HL-60/S4 treated with retinoic acid at 250 ng/mL for 4 days and 3 days (cell line): Measurements from ENCODE around the gene CYP27B1.
"Not testable (repeated sequence)": the region's sequence is repeated elsewhere in the genome, so short reads cannot be mapped to it uniquely, and the experiment has no call there.

Experiments
- in situ Hi-C: fragments of 300-500 bp; cut with MboI; formaldehyde crosslinking; loops from 2 replicates; pipeline ENCODE4 v1.7.0; 2022; ENCODE audit warnings: low sequenced_read_pairs

The CYP27B1 gene

DNA sequence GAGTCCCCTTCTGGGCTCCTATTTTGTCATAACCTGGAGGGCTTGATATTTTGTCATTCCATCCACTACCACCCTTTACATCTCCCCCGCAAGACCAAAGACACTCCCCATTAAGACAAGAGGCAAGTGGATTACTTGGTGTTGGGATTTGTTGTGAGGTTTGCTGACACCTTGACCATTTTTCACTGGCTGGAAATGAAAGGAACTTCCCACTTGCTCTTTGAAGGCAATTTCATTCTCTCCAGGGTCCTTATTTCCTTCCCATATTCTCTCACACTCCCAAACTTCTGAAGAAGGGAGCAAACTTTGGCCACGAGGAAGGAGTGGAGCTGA is 43.3 kb downstream of the CYP27B1 start:
- in situ Hi-C loops: no loop called here

DNA sequence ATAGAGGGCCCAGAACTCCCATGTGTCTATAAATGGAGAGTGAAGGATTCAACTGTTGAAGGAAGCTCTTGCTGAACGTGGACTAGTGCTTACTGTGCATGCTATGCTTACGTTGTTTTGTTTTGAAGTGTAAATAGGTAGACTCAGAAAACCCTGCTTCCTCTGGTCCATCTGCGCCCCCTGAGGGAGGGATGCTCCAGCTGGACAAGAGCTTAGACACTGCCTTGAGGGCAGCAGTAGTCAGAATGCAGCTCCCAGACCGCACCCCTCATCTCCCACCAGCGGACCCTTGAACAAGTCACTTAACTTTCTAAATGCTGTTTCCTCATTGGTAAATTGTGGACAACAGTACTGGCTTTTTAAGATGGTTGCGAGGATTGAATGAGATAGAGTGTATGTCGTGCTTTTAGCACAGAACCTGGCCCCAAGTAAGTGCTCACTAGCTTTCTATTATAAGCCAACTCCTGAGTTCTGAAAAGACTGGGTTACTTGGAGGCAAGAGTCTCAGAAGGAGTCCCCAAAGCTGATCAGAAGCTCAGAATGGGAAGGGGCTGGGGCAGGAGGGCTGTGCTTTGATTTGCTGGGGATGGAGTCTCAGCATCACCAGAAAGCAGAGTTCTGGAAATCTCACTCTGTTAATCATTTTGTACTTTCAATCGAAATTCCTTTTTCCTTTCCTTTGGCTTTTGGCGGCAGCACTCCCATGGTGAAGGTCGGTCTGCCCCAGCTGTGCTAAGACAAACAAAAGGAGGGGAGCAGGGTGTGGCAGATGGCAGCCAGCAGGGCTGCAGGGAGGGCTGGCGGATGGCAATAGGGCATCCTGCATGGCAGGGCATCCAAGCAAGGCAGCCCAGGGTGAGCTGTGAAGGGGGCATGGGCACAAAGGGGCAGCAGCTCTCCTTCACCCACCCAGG is 43.9 kb downstream of the CYP27B1 start:
- in situ Hi-C loops: no loop called here

DNA sequence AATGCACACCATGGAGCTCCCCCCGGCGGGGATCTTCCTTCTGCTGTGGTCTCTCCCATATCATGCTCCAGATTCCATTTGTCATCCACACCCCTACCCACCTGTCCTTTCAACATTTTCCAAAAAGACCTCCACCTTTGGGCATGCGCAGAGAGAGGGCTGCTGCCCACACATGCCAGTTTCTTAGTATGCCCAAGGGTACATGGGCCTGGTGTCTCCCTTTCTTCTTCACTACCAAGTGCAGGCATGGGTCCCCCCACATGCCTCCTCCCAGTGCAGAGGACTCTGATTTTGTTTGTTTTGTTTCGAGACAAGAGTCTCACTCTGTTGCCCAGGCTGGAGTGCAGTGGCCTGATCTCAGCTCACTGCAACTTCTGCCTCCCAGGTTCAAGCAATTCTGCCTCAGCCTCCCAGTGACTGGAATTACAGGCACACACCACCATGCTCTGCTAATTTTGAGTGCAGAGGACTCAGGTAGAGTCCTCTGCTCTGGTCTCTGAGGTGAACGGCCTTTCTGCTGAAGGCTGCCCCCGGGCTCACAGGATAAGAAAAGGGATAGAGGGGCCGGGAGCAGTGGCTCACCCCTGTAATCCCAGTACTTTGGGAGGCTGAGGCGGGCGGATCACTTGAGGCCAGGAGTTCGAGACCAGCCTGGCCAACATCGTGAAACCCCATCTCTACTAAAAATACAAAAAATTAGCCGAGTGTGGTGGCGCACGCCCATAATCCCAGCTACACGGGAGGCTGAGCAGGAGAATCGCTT is 44.9 kb downstream of the CYP27B1 start:
- in situ Hi-C loops: not testable (repeated sequence)

DNA sequence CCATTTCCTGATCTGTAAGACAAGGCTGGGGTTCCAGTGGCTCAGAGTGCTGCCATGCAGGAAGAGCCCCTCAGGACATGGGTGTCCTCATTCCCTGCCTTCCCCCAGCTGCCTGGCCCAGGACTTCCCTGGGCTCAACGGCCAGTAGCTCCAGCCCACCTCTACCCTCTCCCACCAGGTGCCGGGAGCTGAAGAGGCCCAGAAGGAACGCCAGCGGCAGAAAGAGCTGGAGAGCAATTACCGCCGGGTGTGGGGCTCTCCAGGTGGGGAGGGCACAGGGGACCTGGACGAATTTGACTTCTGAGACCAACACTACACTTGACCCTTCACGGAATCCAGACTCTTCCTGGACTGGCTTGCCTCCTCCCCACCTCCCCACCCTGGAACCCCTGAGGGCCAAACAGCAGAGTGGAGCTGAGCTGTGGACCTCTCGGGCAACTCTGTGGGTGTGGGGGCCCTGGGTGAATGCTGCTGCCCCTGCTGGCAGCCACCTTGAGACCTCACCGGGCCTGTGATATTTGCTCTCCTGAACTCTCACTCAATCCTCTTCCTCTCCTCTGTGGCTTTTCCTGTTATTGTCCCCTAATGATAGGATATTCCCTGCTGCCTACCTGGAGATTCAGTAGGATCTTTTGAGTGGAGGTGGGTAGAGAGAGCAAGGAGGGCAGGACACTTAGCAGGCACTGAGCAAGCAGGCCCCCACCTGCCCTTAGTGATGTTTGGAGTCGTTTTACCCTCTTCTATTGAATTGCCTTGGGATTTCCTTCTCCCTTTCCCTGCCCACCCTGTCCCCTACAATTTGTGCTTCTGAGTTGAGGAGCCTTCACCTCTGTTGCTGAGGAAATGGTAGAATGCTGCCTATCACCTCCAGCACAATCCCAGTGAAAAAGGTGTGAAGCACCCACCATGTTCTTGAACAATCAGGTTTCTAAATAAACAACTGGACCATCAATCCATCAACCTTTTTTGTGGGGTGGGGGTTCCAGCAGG is 46.0 kb downstream of the CYP27B1 start:
- in situ Hi-C loops: no loop called here

DNA sequence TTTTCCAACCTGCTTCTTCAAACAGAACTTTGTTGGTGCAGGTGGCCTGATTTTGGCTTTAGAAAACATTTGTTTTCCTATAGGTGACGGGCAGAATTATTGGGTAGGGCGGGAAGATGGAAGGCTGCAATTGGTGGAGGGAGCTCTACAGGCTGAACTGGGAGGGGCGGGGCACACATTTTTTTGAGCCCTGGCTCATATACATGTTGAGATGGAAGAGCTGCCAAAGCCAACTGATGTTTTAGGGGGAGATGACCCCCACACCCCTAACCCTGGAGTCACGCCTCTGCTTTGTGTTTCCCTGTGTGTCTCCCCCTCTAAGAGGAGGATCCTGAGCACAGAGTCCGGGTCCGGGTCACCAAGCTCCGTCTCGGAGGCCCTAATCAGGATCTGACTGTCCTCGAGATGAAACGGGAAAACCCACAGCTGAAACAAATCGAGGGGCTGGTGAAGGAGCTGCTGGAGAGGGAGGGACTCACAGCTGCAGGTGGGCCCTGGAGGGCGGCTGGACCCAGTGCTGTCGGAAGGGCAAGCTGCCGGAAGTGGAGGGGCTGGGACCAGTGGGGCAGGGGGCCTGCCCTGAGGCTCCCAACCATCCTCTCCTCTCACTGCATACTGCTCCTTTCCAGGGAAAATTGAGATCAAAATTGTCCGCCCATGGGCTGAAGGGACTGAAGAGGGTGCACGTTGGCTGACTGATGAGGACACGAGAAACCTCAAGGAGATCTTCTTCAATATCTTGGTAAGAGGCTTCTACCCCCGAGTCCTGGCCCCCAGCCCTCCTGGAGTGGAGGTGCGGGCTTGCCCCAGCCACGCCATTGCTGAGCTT is 46.9 kb downstream of the CYP27B1 start:
- in situ Hi-C loops: no loop called here

DNA sequence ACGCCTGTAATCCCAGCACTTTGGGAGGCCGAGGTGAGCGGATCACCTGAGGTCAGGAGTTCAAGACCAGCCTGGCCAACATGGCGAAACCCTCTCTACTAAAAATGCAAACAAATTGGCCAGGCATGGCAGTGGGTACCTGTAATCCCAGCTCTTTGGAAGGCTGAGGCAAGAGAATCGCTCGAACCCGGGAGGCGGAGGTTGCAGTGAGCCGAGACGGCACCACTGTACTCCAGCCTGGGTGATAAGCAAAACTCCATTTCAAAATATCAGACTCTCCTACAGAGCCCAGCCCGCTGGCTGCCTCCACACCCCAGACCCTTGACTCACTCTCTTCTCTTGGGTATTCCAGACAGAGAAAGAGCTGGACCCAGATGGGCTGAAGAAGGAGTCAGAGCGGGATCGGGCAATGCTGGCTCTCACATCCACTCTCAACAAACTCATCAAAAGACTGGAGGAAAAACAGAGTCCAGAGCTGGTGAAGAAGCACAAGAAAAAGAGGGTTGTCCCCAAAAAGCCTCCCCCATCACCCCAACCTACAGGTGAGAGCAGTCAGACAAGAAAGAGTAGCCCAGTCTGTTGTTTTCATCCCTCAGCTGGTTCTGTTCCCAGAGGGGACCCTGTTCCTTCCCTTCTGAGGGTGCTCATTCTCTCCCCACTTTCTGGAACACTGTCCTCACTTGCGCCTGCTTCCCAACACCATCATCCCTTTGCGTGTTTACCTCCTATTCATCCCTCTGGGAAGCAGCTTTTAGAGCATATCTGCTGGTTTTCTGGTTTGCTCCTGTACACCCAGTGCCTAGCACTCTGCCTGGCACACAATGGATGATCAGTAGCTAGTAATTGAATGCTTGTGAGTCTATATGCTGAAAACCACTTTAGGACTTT is 48.0 kb downstream of the CYP27B1 start:
- in situ Hi-C loops: no loop called here

DNA sequence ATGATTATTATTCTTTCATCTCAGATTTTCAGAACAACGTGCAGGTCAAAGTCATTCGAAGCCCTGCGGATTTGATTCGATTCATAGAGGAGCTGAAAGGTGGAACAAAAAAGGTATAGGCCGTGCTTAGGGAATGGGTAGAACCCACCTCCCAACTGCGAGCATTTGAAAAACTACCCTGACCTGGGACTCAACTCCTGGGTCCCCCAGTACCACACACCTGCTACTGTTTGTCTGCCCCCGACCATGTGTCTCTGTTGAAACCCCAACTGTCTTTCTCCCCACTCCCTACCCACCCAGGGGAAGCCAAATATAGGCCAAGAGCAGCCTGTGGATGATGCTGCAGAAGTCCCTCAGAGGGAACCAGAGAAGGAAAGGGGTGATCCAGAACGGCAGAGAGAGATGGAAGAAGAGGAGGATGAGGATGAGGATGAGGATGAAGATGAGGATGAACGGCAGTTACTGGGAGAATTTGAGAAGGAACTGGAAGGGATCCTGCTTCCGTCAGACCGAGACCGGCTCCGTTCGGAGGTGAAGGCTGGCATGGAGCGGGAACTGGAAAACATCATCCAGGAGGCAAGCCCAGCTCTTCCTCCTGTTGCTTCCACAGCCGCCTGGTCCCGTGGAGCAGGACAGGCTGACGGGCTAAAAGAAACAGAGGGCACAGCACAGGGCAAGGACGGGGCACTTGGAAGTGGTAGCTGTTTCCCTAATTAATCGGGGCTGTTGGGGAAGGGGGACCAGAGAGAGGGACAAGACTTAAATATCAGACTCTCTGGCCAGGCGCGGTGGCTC is 48.8 kb downstream of the CYP27B1 start:
- in situ Hi-C loops: no loop called here

DNA sequence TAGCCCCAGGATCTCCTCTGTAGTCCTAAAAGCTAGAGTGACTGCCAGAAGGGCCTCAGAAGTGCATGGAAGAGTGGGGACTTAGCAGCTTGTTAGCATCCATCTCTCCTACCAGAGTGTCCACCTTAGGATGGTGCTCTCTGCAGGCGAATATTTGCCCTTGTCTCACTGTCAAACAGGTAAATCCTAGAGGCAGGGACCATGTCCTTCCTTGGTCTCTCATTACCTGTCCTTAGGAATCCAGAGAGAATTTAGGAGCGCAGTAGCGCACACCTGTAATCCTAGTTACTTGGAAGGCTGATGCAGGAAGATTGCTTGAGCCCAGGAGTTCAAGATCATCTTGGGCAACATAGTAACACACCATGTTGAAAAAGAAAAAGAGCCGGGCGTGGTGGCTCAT is 49.7 kb downstream of the CYP27B1 start:
- in situ Hi-C loops: no loop called here

DNA sequence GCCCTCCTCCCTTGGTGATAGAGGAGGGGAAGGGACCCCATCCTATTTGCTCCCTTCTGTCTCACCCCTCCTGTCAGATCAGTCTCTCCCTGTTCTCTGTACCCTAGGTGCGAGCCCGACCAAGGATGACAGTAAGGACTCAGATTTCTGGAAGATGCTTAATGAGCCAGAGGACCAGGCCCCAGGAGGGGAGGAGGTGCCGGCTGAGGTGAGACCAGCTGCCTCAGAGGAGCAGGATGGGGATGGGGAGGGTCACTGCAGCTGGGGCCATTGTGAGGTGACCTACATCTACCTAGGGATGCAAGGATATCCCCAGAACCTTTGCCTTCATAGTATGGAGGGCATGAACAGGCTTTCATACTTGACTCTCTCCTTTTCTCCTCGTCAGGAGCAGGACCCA is 50.6 kb downstream of the CYP27B1 start:
- in situ Hi-C loops: no loop called here

DNA sequence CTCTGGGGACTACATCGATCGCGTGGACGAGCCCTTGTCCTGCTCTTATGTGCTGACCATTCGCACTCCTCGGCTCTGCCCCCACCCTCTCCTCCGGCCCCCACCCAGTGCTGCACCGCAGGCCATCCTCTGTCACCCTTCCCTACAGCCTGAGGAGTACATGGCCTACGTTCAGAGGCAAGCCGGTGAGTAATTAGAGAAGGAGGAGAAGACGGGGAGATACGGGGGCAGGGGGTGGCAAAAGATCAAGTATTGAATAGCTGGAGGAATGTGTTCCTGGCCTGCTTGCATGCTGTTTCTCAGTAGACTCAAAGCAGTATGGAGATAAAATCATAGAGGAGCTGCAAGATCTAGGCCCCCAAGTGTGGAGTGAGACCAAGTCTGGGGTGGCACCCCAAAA is 51.1 kb downstream of the CYP27B1 start:
- in situ Hi-C loops: no loop called here

DNA sequence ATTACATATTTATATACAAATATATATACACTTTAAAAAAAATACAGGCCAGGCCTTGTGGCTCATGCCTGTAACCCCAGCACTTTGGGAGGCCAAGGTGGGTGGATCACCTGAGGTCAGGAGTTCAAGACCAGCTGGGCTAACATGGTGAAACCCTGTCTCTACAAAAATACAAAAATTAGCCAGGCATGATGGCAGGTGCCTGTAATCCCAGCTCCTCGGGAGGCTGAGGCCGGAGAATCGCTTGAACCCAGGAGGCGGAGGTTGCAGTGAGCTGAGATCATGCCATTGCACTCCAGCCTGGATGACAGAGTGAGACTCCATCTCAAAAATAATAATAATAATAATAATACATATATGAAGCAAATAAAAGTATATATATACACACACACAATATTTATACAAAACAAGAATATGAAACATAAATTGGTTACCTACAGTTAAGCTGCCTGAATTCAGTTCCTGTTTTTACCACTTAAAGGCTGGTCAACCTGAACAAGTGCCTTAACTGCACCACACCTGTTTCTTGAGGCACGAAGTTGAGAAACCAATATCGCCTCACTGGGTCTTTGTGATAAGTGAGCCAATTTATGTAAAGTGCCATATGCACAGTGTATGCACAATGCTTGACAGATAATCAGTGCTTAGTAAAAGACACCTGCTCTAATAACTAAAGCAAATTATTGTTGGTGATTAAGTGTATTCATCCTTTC is 51.7 kb downstream of the CYP27B1 start:
- in situ Hi-C loops: not testable (repeated sequence)

DNA sequence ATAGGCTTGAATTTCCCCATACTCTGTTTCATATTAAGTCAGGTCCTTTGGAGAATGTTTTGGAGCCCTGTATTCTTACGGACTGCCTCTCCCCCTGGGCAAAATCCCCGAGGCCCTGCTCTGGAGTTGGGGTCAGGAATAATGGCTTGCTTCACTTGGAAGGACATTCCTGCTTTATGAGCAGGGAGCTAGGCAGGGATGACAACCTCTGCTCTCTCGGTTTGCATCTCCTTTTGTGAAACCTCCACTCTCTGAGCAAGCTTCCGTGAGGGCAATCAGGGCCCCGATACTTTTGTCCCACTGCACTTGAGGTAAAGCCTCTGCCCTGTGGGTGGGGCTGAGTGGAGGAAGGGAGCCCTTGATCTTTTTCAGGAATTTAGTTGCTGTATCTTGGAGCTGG is 53.7 kb downstream of the CYP27B1 start:
- in situ Hi-C loops: no loop called here

DNA sequence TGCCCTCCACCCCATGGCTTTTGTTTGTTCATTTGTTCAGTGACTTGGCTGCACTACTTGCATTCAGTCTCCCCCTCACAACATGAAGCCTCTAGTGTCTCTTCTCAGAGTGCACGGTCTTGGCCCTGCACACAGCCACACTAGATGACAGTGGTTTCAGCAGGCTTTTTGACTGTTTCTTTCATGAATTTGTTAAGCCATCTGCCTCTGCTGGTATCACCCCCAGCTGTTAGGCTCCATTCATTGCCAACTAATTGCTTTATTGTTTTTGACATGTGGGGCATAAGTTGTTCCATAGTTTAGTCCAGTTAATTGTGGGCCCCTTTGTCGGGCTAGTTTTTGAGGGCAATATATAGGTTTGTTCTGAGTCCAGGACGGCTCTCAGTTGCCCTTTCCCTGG is 54.2 kb downstream of the CYP27B1 start:
- in situ Hi-C loops: no loop called here
